NB4 (cell line): Measurements from ENCODE around the gene TMEM63C.

Experiments
- DNase-seq: peaks from one replicate; pipeline ENCODE4 v3.0.0; 2010; ENCODE audit warnings: low read depth
- H3K4me3 ChIP-seq: one replicate; pipeline ENCODE4 v1.5.1; 2011; ENCODE audit warnings: mild to moderate bottlenecking, low read depth, low read length, moderate library complexity
- CTCF ChIP-seq: IDR thresholded peaks from one replicate; pipeline ENCODE4 v1.5.1; 2012; ENCODE audit warnings: low read depth, low read length
- MAX ChIP-seq: IDR thresholded peaks from 2 replicates; pipeline ENCODE4 v1.6.1; 2011; ENCODE audit warnings: low read depth, low read length
- MYC ChIP-seq: IDR thresholded peaks from 2 replicates; pipeline ENCODE4 v1.6.1; 2011; ENCODE audit warnings: low read depth, low read length
- POLR2A ChIP-seq: IDR thresholded peaks from 2 replicates; pipeline ENCODE4 v1.6.1; 2011; ENCODE audit warnings: mild to moderate bottlenecking; ENCODE audit not compliant: insufficient read length; ENCODE audit errors: extremely low read depth

Gene TMEM63C

GRCh38 chr14:77195766-77196165 lies 14.2 kb downstream of the TMEM63C start:
- DNase-seq: no peak
- TF ChIP-seq POLR2A (no peak), MAX (no peak), MYC (no peak), CTCF (no peak)
- no peak overlapping the region for H3K4me3 ChIP-seq

- TF ChIP-seq MAX (no peak), CTCF (no peak), POLR2A (no peak), MYC (no peak)
- H3K4me3 ChIP-seq: no peak overlapping the region
- DNase-seq: no peak
Observed at GRCh38 chr14:77197988-77198387, 16.4 kb downstream of the TMEM63C start.

GRCh38 chr14:77198561-77198960 lies 17.0 kb downstream of the TMEM63C start:
- TF ChIP-seq MYC (no peak), POLR2A (no peak), CTCF (no peak), MAX (no peak)
- no peak for DNase-seq
- H3K4me3 ChIP-seq: no peak overlapping the region

GRCh38 chr14:77199590-77199989 lies 18.0 kb downstream of the TMEM63C start:
- H3K4me3 ChIP-seq: no peak overlapping the region
- no peak for DNase-seq
- TF ChIP-seq MYC: no peak
- TF ChIP-seq MAX: no peak
- TF ChIP-seq CTCF: no peak
- no peak for TF ChIP-seq POLR2A

GRCh38 chr14:77200406-77200985 lies 18.9 kb downstream of the TMEM63C start:
- no peak for TF ChIP-seq POLR2A
- TF ChIP-seq MAX: no peak
- TF ChIP-seq MYC: no peak
- TF ChIP-seq CTCF: no peak
- no peak overlapping the region for H3K4me3 ChIP-seq
- DNase-seq: no peak

GRCh38 chr14:77201696-77202095 lies 20.1 kb downstream of the TMEM63C start:
- no peak for TF ChIP-seq POLR2A
- no peak for TF ChIP-seq MYC
- no peak for TF ChIP-seq MAX
- TF ChIP-seq CTCF: no peak
- DNase-seq: no peak
- no peak overlapping the region for H3K4me3 ChIP-seq
